ELR (cell line): ENCODE results near the gene DOCK4.

Experiments
- DNase-seq: peaks from one replicate; pipeline ENCODE4 v3.0.0-alpha.2; 2015; ENCODE audit warnings: low read depth

DOCK4 gene

GRCh38 chr7:111763221-111763801, 442.9 kb downstream of the DOCK4 start:
- peak; percentile 66 for DNase-seq

- DNase-seq: no peak
Observed at GRCh38 chr7:111762799-111763198, 443.4 kb downstream of the DOCK4 start.

- DNase-seq: no peak
Observed at GRCh38 chr7:111762211-111762610, 444.0 kb downstream of the DOCK4 start.

- DNase-seq: no peak
Observed at GRCh38 chr7:111760043-111760442, 446.2 kb downstream of the DOCK4 start.

- DNase-seq: no peak
Observed at GRCh38 chr7:111758332-111758731, 447.9 kb downstream of the DOCK4 start.

GRCh38 chr7:111756687-111757178, 449.5 kb downstream of the DOCK4 start:
- DNase-seq: peak; percentile 25

- no peak for DNase-seq
Observed at GRCh38 chr7:111755383-111755782, 450.8 kb downstream of the DOCK4 start.

- DNase-seq: peak; percentile 9
Observed at GRCh38 chr7:111753968-111754367, 452.2 kb downstream of the DOCK4 start.

GRCh38 chr7:111752022-111752582, 454.1 kb downstream of the DOCK4 start:
- DNase-seq: peak; percentile 74

GRCh38 chr7:111750878-111751277, 455.3 kb downstream of the DOCK4 start:
- DNase-seq: no peak

GRCh38 chr7:111750228-111750627, 456.0 kb downstream of the DOCK4 start:
- peak; percentile 19 for DNase-seq

GRCh38 chr7:111749625-111750024, 456.6 kb downstream of the DOCK4 start:
- DNase-seq: no peak

GRCh38 chr7:111747718-111748117, 458.5 kb downstream of the DOCK4 start:
- no peak for DNase-seq

- no peak for DNase-seq
Observed at GRCh38 chr7:111746950-111747349, 459.2 kb downstream of the DOCK4 start.

- peak; percentile 62 for DNase-seq
Observed at GRCh38 chr7:111744501-111745155, 461.6 kb downstream of the DOCK4 start.

GRCh38 chr7:111743244-111743847, 462.9 kb downstream of the DOCK4 start:
- DNase-seq: no peak

GRCh38 chr7:111741811-111742240, 464.4 kb downstream of the DOCK4 start:
- DNase-seq: peak; percentile 70

- no peak for DNase-seq
Observed at GRCh38 chr7:111740942-111741341, 465.3 kb downstream of the DOCK4 start.

- DNase-seq: peak; percentile 29
Observed at GRCh38 chr7:111736552-111736874, 469.7 kb downstream of the DOCK4 start.

GRCh38 chr7:111735661-111736551, 470.3 kb downstream of the DOCK4 start:
- DNase-seq: peak; percentile 79

- DNase-seq: no peak
Observed at GRCh38 chr7:111734954-111735660, 471.1 kb downstream of the DOCK4 start.
